Activated CD8-positive, alpha-beta memory T cell treated with anti-CD3 and anti-CD28 coated beads, Interleukin-2, amount 50 U/mL, for 24 hours (primary cell): ENCODE measurements around the gene DRGX.

ENCODE experiments used
- DNase-seq: peaks from one replicate; pipeline ENCODE4 v3.0.0-alpha.2; 2020; ENCODE audit errors: extremely low read depth

Gene DRGX

DNA sequence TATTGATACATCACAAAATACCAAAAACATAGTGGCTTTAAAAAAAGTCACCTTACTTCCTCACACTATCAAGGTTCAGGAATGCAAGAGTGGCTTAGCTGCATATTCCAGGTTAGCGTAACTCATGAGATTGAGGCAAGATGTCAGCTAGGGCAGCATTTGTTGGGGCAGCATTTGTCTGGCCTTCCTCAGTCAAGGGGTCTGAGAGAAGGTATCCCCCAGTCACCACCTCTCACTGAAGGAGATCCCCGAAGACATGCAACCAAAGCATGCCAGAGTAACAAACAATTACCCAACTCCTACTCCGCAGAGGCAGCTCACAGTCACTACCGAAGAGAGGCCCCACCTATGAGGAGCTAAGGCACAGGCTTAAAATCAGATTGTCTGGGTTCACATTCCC, 48.5 kb downstream of the DRGX start:
- no peak for DNase-seq

DNA sequence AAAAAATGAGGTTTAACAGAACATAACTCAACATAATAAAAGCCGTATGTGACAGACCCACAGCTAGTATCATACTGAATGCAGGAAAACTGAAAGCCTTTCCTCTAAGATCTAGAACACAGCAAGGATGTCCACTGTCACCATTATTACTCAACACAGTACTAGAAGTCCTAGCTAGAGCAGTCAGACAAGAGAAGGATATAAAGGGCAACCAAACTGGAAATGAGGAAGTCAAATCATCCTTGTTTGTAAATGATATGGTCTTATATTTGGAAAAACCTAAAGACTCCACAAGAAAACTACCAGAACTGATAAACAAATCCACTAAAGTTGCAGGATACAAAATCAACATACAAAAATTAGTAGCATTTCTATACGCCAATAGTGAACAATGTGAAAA, 51.0 kb downstream of the DRGX start:
- no peak for DNase-seq

DNA sequence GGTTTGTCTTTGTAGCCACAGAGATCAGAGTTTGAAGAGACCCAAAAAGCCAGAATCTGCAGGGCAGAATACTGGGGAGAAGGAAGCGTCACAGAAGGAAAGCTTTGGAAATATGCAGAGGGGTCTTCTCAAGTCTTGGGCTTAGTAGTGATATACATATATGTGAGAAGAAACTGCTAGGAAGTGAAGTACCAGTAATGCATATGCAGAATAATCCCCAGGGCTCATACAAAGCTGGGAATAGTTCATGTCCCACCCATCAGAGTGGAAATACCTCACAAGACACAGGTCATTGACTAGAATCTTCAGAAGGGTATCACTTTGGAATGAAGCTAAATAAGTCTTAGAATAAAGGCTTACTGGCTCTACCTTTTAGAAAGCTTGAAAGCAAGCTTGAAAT, 57.3 kb downstream of the DRGX start:
- DNase-seq = no peak

DNA sequence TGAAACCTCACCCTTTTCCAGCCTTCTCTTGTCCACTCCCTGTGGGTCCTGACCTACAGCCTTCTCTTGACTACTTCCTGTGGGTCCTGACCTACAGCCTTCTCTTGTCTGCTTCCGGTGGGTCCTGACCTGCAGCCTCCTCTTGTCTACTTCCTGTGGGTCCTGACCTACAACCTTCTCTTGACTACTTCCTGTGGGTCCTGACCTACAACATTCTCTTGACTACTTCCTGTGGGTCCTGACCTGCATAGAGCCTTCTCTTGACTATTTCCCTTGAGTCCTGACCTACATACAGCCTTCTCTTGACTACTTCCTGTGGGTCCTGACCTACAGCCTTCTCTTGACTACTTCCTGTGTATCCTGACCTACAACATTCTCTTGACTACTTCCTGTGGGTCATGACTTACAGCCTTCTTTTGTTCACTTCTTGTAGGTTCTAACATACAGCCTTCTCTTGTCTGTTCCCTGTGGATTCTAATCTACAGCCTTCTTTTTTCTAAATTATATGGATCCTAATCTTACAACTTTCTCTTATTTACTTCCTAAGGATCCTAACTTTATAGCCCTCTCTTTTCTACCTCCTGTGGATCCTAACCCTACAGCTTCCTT, 60.4 kb downstream of the DRGX start:
- no peak for DNase-seq

DNA sequence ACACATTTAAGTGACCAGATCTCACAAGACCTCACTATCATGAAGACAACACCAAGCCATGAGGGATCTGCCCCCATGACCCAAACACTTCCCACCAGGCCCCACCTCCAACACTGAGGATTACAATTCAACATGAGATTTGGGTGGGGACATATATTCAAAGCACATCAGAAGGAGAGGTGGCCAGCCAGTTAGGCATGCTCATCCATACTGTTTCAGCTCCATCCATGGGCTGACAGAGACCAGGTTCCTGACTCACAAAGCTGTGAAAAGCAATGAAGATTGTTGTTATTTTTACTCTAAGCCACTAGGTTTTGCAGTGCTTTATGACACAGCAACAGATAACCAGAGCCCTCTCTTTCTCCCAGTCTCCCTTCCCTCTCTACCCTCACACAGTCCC, 60.9 kb downstream of the DRGX start:
- no peak for DNase-seq

DNA sequence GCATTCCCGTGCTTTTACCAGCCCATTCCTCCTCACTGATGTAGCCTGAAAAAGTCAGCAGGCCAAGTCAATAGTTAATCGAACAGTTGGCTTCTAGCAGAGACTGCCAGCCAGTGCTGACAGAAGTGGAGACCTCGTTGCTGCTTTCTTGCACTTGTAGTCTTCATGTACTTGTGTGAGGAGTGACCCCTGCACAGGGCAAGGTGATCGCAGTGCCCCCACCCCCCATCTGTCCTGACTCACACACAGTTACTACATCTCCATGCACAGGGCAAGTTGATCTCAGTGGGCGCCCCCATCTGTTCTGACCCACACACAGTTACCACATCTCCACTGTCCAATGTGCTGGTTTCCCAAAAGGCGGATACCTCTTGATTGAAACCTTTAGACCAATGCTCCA, 62.7 kb downstream of the DRGX start:
- no peak for DNase-seq

DNA sequence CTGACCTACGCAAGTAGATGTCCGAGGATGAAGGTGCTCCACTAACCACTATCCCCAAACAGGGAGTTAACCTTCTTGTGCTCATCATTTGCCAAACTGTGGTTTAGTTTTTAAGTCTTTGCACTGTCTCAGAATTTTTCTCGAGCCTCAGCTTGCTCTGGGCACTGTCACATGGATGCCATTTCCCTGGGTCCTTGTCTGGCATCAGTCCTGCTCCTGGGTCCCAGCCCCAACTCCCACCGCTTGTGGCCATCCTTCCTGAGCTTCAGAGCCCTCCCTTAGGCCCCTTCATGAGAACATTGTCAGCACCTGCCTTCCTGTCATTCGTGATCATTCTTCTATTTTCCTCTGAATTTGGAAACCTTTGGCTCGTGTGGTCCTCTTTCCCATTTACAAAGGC, 63.1 kb downstream of the DRGX start:
- no peak for DNase-seq

DNA sequence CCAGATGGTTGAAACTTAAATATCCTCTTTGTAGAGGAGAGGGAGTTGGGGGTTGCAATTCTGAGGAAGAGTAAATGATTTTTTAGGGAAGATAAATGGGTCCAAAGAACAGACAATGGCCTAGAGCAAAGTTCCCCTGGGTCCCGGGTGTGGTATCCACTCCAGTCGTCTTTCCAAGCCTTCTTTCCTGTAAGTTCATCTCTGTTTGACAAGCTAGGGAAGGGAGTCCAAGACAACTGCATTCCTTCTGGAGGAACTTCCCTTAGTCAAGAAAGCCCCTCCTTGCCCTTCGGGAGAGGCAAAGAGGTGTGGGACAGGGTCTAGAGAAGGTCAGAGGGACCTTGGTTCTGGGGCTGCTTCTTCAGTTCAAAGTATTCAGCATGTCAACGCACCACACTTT, 63.6 kb downstream of the DRGX start:
- DNase-seq = no peak

DNA sequence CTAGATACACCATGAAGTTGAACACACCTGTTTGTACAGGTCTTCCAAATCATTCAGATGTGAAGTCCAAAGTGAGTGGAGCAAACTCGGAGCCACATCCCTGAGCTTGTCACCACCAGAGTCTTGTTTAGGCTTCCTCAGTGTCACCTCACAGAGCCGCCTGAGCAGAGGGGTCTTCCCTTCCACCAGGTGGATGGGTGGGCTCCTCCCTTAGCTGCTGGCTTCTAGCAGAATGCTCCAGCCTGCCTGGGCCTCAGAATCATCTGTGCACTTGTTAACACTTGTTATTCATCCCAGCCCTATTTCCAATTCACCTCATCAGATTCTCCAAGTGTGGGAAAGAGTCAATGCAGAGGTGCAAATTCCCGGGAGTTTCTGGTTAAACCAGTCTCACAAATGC, 64.5 kb downstream of the DRGX start:
- no peak for DNase-seq

DNA sequence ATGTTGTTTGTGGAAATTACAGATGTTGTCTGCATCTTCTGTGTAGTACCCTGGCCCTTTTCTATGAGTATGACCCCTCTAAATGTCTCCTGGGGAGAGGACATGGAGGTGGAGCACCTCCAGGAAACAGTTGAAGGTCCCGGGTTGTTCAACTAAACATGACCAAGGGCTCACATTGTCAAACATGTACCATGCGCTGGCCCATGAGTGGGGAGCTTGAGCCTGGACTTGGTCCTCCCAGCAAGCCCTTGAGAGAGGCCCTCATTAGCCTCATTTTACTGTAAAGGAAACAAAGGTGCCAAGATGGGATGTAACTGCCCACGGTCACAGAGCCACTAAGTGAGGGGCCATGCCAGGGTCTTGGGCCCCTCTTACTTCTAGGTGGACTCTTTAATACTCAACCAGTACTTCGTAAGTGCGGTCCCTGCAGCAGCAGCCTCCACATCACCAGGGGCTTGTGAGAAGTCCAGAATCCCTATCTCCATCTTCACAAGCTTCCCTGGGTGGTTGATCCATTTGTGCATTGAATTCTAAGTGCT, 65.7 kb downstream of the DRGX start:
- DNase-seq = no peak

DNA sequence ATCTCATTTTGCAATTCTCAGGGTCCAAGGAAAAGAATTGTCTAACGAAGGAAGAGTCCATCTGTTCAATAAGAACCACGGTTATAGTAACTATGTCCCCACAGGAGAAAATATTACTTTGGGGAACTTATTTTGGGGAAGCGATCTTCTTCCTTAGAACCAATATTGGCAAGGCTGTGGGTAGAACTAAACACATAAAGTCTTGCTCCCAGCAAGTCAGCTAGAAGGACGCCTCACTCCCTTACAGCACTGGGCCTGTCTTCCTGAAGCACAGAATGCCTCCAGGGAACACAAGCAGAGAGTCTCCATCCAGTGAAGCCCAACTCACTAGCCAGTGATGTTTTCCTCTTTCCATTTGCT, 66.8 kb downstream of the DRGX start:
- no peak for DNase-seq

DNA sequence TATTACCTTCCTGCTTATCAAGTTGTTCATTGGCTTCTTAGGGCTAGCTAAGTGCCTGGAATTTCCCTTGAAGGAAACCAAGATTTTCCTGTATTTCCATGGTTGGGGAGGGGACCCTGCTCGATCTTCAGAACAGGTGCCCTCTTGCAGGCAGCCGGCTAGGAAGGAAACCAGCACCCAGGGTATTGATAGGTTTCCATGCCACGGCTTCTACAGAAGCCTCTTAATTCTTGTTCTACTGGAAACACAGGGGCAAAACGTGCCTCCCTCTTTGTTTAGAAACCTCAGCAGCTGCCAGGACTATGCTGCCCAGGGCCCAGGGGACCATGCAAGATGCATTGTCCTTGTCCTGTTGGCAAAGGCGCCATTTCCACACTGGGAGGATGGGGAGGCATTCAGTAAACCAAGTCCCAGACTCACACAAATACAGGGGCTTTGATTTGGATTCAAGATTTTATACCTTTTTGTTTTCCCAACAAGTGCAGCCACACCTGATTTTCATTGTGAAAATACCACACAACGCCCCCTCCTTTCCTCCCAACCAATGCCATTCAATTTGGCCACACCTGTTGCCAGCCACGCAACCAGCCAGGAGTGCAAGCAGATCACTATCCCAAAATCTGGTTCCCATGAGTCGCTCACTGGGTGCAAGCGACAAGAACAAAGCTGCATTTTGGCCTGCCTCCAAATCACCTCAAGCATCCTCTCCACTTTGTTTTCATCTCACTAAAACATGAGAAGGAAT, 67.3 kb downstream of the DRGX start:
- DNase-seq = no peak

DNA sequence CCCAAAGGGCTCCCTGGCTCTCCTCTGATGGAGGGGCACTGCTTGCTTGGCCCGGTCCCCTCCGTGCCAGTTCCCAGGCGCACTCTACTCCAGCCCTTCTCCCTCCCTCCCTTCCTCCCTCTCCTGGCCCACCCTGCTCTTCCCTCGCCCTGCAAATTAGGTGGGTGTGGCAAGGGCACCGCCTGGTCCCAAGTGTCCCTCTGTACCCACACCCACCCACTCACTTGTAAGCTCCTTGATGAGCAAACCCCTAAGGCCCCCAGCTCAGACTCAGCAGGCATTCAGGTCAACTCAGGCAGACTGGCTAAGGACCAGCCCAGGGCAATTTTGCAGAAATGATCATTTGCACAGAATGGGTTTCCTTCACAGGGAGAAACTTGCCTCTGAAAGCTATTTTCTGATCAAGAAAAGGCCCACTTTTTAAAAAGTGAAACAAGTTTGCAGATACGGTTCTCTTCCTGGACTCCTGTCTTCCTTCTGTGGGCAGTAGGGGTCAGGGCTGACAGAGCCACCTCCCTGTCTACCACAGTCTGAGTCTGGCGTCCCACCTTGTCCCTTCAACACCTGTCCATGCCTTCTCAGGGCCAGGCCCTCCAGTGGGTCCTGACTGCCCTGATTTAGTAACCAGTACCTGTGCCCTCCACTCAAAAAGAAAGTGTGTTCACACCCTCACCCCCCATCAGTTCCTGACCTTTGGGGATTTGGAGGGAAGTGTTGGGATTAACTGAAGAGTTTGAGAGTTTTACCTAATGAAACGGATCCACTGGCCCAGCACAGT, 68.7 kb downstream of the DRGX start:
- no peak for DNase-seq

DNA sequence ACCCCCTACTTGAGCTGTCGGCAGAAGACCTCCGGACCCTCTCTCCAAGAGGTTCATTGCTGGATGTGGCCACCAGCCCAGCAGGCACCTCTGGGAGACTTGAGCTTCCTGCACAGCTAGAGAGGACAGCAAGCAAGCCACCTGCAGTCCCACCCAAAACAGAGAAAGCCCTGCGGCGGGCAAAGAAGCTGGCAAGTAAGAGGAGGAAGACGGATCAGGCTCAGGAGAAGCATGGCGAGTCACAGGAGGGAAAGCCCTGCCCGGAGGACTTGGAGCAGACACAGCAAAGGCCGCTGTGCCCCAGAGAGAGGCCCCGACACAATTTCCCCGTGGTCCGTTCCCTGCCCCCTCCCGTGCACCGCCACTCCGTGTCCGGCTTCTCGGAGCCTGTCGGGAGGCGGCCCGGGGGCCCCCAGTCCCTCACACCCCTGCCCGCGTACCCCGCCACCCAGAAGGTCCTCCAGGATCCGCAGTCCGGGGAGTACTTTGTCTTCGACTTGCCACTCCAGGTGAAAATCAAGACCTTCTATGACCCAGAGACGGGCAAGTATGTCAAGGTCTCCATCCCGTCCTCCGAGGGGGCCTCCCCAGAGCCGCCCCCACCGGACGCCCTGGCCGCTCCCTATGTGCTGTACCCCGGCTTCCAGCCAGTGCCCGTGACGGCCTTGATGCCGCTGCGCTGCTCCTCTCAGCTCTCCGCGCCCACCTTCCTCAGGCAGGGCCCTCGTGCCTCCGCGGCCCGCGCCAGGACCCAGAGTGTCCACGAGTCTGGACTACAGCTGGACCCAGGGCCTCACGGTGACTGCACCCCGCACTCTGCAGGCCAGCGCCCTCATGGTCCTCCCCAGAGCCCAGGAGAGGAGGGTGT, 69.7 kb downstream of the DRGX start:
- no peak for DNase-seq

DNA sequence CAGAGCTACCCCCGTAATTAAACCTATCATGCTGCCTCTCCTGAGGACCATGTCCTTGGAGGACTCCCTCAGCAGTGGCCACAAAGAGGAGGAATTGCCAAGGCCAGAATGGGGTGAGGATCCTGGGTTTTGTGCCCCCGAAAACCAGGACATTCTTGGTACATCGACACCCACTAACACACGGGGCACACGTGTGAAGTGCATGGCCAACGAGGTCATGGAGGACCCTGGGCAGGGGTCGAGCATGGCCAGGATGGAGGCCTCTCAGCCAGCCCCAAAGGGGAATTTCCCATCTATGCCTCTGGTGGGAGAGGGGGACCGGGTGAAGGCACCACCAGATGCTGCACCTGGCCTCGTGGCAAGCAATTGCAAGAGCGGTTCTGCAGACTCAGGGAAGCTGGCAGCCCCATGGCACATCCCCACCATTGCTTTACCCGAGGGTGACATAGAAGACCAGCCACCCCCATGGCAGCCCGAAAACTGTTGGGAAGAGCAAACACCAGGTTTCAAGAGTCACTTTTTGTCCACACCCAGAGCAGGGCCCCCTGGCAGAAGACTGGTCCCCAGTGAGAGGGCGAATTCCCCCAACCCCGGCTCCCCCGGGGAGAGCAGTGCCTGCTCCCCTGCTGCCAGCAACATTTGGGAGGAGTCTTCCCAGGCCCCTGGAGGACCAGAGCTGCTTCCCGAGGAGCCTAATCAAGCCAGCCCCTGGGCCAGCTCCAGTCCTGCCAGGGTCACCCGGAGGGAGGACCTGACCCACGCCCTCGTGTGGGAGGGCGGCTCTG, 70.6 kb downstream of the DRGX start:
- no peak for DNase-seq

DNA sequence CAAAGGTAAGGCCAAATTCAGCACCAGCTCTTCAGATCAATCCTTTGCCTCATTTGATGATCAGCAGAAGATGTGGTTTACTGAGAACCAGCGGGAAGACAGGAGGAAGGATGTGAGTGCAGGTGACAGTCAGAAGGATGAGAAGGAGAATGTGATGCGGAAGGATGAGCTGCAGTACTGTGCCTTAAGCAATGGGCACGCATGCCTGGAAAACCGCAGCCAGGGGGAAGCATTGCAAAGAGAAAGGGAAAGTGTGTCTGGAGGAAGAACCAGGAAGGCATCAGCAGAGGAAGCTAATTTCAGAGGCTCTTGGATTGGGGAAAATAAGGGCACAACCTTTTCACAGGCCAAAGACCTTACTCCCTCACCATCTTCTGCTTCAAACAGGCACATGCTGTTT, 71.2 kb downstream of the DRGX start:
- DNase-seq = no peak

DNA sequence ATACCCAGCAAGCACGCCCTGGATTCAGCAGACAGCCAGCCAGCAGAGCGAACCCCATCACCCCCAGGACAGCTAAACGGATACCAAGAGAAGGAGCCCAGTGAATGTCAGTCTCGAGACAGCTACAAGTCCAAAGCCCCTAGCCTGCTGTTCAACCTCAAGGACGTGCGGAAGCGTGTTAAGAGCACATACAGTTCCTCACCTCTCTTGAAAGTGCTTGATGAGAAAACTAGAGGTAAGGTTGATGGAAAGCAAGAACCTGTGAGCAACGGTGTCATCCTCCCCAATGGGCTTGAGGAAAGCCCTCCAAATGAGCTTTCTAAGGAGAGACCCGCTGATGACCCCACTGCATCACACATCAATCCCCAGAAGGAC, 72.0 kb downstream of the DRGX start:
- DNase-seq = no peak

DNA sequence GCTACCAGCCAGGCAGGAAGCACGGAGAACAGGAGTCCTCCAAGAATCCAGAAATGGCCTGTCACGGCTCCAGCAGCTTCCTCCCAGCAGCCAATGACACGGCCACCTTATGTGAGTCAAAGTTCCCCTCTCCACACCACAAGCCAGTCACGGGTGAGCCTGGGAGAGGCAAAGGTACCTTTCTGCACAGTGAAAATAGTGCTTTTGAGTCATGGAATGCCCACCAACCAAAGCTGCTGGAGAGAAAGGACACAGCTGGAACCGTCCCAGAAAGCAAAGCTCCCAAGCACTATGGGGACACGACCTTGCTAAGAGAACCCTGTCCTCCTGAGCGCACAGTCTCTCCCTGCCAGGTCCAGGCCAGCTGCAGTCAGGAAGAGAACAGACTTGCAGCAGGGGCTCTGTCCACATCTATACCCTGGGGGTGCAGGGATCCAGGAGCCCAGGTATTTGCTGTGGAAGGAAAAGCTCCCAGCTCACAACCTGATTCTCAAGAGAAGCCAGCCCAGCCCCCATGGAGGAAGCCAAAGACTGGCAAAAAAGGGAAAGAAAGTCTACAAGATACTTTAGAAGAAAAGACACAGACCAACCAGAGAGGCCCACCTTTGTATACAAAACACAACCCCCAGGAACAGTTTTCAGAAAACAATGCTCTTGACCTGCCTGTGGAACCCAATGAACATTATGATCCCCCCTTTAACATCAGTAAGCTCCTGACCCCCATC, 72.6 kb downstream of the DRGX start:
- DNase-seq = no peak

DNA sequence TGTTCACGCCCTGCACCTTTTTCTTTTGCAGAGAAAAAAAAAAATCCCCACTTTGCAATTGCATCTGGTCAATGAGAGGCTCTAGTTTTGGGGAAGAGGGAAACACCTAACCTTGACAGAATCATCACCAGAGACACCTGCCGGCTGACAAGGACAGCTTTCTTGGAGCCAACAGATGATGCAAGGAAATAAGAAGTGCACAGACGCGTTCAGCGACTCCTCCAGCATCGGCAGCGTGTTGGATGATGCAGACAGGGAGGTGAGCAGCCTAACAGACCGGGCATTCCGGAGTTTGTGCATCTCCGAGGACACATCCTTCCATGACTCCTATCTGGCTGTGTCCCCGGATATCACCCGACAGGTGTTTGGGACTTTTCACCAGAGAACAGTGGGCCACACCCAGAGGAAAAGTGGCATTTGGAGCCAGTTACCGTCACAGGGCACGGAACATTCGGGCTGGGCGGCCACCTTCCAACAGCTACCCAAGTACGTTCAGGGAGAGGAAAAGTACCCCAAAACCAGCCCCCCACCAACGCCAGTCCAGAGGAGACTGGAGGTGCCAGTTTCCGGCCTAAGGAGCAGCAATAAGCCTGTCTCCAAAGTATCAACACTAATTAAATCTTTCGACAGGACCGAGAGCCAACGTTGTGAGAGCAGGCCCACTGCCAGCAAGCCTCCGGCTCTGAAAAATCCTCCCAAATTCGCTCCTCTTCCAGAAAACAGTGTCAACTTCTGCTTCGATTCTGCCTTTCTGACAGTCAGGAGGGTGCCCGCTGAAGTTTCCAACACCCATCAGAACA, 73.3 kb downstream of the DRGX start:
- no peak for DNase-seq

DNA sequence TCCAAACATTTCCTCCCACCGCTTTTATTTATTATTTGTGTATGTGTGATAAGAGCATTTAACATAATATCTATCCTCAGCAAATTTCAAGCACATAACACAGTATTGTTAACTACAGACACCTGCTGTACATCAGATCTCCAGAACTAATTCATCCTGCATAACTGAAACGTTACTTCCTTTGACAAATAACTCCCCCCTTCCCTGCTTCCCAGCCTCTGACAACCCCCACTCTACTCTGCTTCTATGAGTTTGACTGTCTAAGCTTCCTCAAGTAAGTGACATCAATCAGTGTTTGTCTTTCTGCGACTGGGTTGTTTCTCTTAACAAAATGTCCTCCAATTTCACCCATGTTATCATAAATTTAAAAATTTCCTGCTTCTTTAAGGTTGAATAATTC, 74.9 kb downstream of the DRGX start:
- no peak for DNase-seq
